MCF 10A (cell line): ENCODE data around the gene DENND2C. TPM values are rescaled to one million over a fixed set of nuclear protein-coding genes. Genes with fewer than 3 reads are reported as not detected.

Experiments
- BruUV-seq: library from RNA; stranded (reverse); fragments of 400-500 nt; replicated peaks from 2 replicates; lab custom pipeline; 2021; lab: Mats Ljungman, UMichigan
- CTCF ChIA-PET: fragments of 300-600 bp; sonication (Branson Sonifier 250); formaldehyde crosslinking; extraction: SDS; loops from one replicate; lab custom pipeline; 2021; ENCODE audit warnings: antibody characterized with exemption, inconsistent platforms; lab: Yijun Ruan, JAX
- POLR2A ChIA-PET: fragments of 300-600, 350-650 bp; sonication (Branson Sonifier 250); formaldehyde crosslinking; extraction: SDS; loops from one replicate; lab custom pipeline; 2020; ENCODE audit warnings: antibody characterized with exemption, inconsistent platforms; lab: Yijun Ruan, JAX
- DNase-seq: peaks from one replicate; pipeline ENCODE4 v3.0.0-alpha.2; 2018; ENCODE audit not compliant: unreplicated experiment
- H3K27ac Mint-ChIP-seq: one replicate; pipeline ENCODE4 v1.8.0; 2022; ENCODE audit warnings: mild to moderate bottlenecking, low read depth, mixed read lengths; ENCODE audit not compliant: unreplicated experiment
- H3K27me3 Mint-ChIP-seq: one replicate; pipeline ENCODE4 v1.8.0; 2022; ENCODE audit warnings: mixed read lengths; ENCODE audit not compliant: insufficient read depth, unreplicated experiment
- H3K36me3 Mint-ChIP-seq: one replicate; pipeline ENCODE4 v1.8.0; 2022; ENCODE audit warnings: mild to moderate bottlenecking, moderate library complexity, mixed read lengths; ENCODE audit not compliant: insufficient read depth, unreplicated experiment
- H3K4me1 Mint-ChIP-seq: one replicate; pipeline ENCODE4 v1.8.0; 2022; ENCODE audit warnings: mixed read lengths; ENCODE audit not compliant: insufficient read depth, unreplicated experiment
- H3K4me3 Mint-ChIP-seq: one replicate; pipeline ENCODE4 v1.8.0; 2022; ENCODE audit warnings: mild to moderate bottlenecking, moderate library complexity, mixed read lengths; ENCODE audit not compliant: unreplicated experiment
- H3K9me3 Mint-ChIP-seq: one replicate; pipeline ENCODE4 v1.8.0; 2022; ENCODE audit warnings: mixed read lengths; ENCODE audit not compliant: unreplicated experiment
- CTCF ChIP-seq: fragments of 200-600 bp; IDR thresholded peaks from one replicate; pipeline ENCODE4 v1.8.0; 2022; ENCODE audit warnings: antibody characterized with exemption, mild to moderate bottlenecking; ENCODE audit not compliant: unreplicated experiment
- intact Hi-C: fragments of 100-400 bp; cut with micrococcal nuclease; formaldehyde crosslinking; loops from 2 replicates; pipeline ENCODE4 v1.14.1; 2022
- total RNA-seq: library from RNA; stranded (reverse); gene quantifications from 2 replicates; pipeline ENCODE4 v1.2.3, GENCODE V29; 2022

Gene DENND2C
- total RNA-seq, 1 experiment from 2014 or later: 5.8 TPM

- DNase-seq: no peak
- ChIA-PET CTCF (no interaction called here), POLR2A (no interaction called here)
- Mint-ChIP-seq H3K4me1 (no peaks in the 10 kb centered on the region), H3K27me3 (peaks cover 58% of the 10 kb centered on the region), H3K36me3 (no peaks in the 10 kb centered on the region), H3K27ac (no peak overlapping the region), H3K9me3 (no peaks in the 10 kb centered on the region), H3K4me3 (no peak overlapping the region)
- TF ChIP-seq CTCF: no peak
- BruUV-seq: no TSS peak
- intact Hi-C loops: no loop called here
Observed at GRCh38 chr1:114688526-114688925, 18.7 kb upstream of the DENND2C start.

GRCh38 chr1:114685851-114686250 is 16.0 kb upstream of the DENND2C start:
- peaks cover 68% of the 10 kb centered on the region for H3K27me3 Mint-ChIP-seq
- no peak overlapping the region for H3K27ac Mint-ChIP-seq
- ChIA-PET CTCF (no interaction called here), POLR2A (no interaction called here)
- TF ChIP-seq CTCF: no peak
- no peaks in the 10 kb centered on the region for H3K4me1 Mint-ChIP-seq
- BruUV-seq: no TSS peak
- H3K9me3 Mint-ChIP-seq: no peaks in the 10 kb centered on the region
- no peak for DNase-seq
- intact Hi-C loops: no loop called here
- H3K36me3 Mint-ChIP-seq: no peaks in the 10 kb centered on the region
- H3K4me3 Mint-ChIP-seq: no peak overlapping the region

GRCh38 chr1:114677691-114678090 is 7.8 kb upstream of the DENND2C start:
- no TSS peak for BruUV-seq
- Mint-ChIP-seq H3K4me3 (no peak overlapping the region), H3K4me1 (no peaks in the 10 kb centered on the region), H3K9me3 (no peaks in the 10 kb centered on the region), H3K27me3 (peaks cover 36% of the 10 kb centered on the region), H3K36me3 (no peaks in the 10 kb centered on the region), H3K27ac (no peak overlapping the region)
- DNase-seq: no peak
- ChIA-PET POLR2A (no interaction called here), CTCF (no interaction called here)
- intact Hi-C loops: no loop called here
- no peak for TF ChIP-seq CTCF

- H3K4me1 Mint-ChIP-seq: no peaks in the 10 kb centered on the region
- ChIA-PET POLR2A (interaction anchor here (0.6 to 1.0 kb wide), 2 partner anchors 85 to 96 kb away, joined by 3 to 4 read pairs; no protein-coding TSS in a partner anchor), CTCF (interaction anchor here (0.6 to 1.0 kb wide), 4 partner anchors 14 to 94 kb away, joined by 3 to 4 read pairs (median 4); partner anchors contain the start of gene BCAS2)
- H3K4me3 Mint-ChIP-seq: no peak overlapping the region
- H3K27me3 Mint-ChIP-seq: peaks cover 34% of the 10 kb centered on the region
- H3K9me3 Mint-ChIP-seq: no peaks in the 10 kb centered on the region
- DNase-seq: no peak
- no peak overlapping the region for H3K27ac Mint-ChIP-seq
- BruUV-seq: no TSS peak
- intact Hi-C loops: no loop called here
- no peak for TF ChIP-seq CTCF
- H3K36me3 Mint-ChIP-seq: no peaks in the 10 kb centered on the region
Observed at GRCh38 chr1:114676115-114676514, 6.3 kb upstream of the DENND2C start.
